ENCODE measurements around the gene PGBD5. TPM values are rescaled to one million over a fixed set of nuclear protein-coding genes. Genes with fewer than 3 reads are reported as not detected.

The PGBD5 gene
- total and polyA plus RNA-seq, 2 of the 13 experiments (the other 11 are each of a cell fraction or from before 2014, with no cell fraction given), result 0.04 to 0.13 TPM

- no peak for TF ChIP-seq GRHL1 (CRISPR knock-in tag; conservative IDR thresholded peaks at IDR 0.05)
These were observed 92.3 kb downstream of the PGBD5 start (continued) for GRCh38 chr1:230333590-230334446.

DNA sequence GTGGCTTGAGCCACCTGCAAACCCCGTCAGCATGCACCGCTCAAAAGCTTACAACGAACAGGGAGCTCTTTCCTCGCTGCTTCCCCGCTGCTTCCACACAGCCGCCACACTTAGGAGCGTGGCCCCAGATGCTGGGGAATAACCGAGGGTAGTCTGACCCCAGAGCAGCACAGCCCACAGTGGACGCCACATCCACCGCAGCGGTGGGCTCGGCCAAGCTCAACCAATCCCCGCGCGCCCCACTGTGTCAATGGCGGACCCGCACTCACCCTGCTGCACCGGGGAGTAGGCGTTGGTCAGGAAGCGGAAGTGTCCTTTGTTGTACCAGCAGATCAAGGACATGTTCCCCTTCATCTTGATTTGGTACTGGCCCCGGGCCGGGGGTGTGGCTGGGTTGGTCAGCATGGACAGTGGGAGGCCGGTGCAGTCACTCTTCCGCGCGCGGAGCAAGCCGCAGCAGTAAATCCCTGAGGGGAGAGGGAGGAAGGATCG, 93.5 kb downstream of the PGBD5 start:
- ChIA-PET POLR2A (no interaction called here), CTCF (ENCODE audit: low intra/inter-chr PET ratio, low total read pairs) (no interaction called here)
- no TSS peak for BruUV-seq (replicated peaks)
- H2AFZ ChIP-seq (ENCODE audit: low read length), result no peak overlapping the region
- no peak overlapping the region for H3K4me2 ChIP-seq (ENCODE audit: low read depth, low read length)
- no peak for ATAC-seq
- in situ Hi-C loops (cut with HindIII; ENCODE audit: extremely low pct_ligation_motif_present, low pct_unique_long_range_greater_than_20kb) (no loop called here), intact Hi-C loops (cut with micrococcal nuclease; ENCODE audit: unreplicated experiment) (no loop called here)
- 0 out of 5 replicates have a peak, but pooled peaks cover 0 to 6% of the 10 kb centered on the region in 2 experiments for H3K27me3 ChIP-seq (ENCODE audit: control insufficient read depth in 1 of 2, insufficient read depth in 2 of 2, low read length in 2 of 2)
- no peaks in the 10 kb centered on the region for H3K9me3 ChIP-seq (ENCODE audit: low read length)
- no peak overlapping the region for H3K9ac ChIP-seq (ENCODE audit: insufficient read depth, low read depth, low read length)
- H4K20me1 ChIP-seq (ENCODE audit: insufficient read depth, low read length), result no peaks in the 10 kb centered on the region
- H3K4me1 ChIP-seq (ENCODE audit: insufficient read depth, low read length), result no peaks in the 10 kb centered on the region
- no peaks in the 10 kb centered on the region for H3K79me2 ChIP-seq (ENCODE audit: insufficient read depth, low read length)
- H3K27ac ChIP-seq (ENCODE audit: extremely low read length, insufficient read depth, low read length), result no peak overlapping the region
- H3K36me3 ChIP-seq (replicated peaks in 1 of 2; ENCODE audit: control insufficient read depth in 1 of 2, insufficient read depth in 2 of 2, low read length in 2 of 2), result no peaks in the 10 kb centered on the region
- no peak overlapping the region for H3K4me3 ChIP-seq (replicated peaks in 1 of 3; ENCODE audit: insufficient read depth in 1 of 3, low read depth in 2 of 3, low read length in 3 of 3)
- 74% methylated on average over 27 of the region's 29 CpGs for WGBS (ENCODE audit: low lambda C conversion rate)
- FAIRE-seq, result no peak
- no peak for DNase-seq (ENCODE audit: low spot score)
- TF ChIP-seq ZNF766 (CRISPR knock-in tag; IDR thresholded peaks at IDR 0.05; ENCODE audit: borderline replicate concordance), result no peak
- no peak for TF ChIP-seq ZNF317 (CRISPR knock-in tag; IDR thresholded peaks at IDR 0.05)
- no peak for TF ChIP-seq ATF7-NPFF (CRISPR knock-in tag; IDR thresholded peaks at IDR 0.05; ENCODE audit: low read depth)
- no peak for TF ChIP-seq DMAP1 (CRISPR knock-in tag; IDR thresholded peaks at IDR 0.05)
- no peak for TF ChIP-seq SP2 (CRISPR knock-in tag; IDR thresholded peaks at IDR 0.05)
- no peak for TF ChIP-seq ZNF234 (CRISPR knock-in tag; conservative IDR thresholded peaks at IDR 0.05)
- TF ChIP-seq NFATC3 (CRISPR knock-in tag; IDR thresholded peaks at IDR 0.05), result no peak
- TF ChIP-seq EED (CRISPR knock-in tag; IDR thresholded peaks at IDR 0.05), result no peak
- no peak for TF ChIP-seq ZFP36 (IDR thresholded peaks at IDR 0.05; ENCODE audit: borderline replicate concordance, low read depth, low read length, partially characterized antibody)
- TF ChIP-seq, protein P1, sequence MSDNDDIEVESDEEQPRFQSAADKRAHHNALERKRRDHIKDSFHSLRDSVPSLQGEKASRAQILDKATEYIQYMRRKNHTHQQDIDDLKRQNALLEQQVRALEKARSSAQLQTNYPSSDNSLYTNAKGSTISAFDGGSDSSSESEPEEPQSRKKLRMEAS (IDR thresholded peaks at IDR 0.05), result no peak
- TF ChIP-seq ZBTB2 (CRISPR knock-in tag; IDR thresholded peaks at IDR 0.05; ENCODE audit: low read depth), result no peak
- TF ChIP-seq FOXC1 (CRISPR knock-in tag; IDR thresholded peaks at IDR 0.05; ENCODE audit: borderline replicate concordance), result no peak
- no peak for TF ChIP-seq ZNF180 (CRISPR knock-in tag; IDR thresholded peaks at IDR 0.05; ENCODE audit: borderline replicate concordance, low read depth)
- no peak for TF ChIP-seq ZBTB20 (CRISPR knock-in tag; IDR thresholded peaks at IDR 0.05; ENCODE audit: borderline replicate concordance, low read depth)
